NCI-H82 (cell line): ENCODE data around the gene HSCB.
A peak's percentile ranks its signal among the peaks of the same experiment; 100 is the strongest.
"Not testable (repeated sequence)": the region's sequence is repeated elsewhere in the genome, so short reads cannot be mapped to it uniquely, and the experiment has no call there.

Source experiments
- DNase-seq: peaks from one replicate; lab custom pipeline; 2025; lab: John Stamatoyannopoulos, UW

Gene HSCB

DNA sequence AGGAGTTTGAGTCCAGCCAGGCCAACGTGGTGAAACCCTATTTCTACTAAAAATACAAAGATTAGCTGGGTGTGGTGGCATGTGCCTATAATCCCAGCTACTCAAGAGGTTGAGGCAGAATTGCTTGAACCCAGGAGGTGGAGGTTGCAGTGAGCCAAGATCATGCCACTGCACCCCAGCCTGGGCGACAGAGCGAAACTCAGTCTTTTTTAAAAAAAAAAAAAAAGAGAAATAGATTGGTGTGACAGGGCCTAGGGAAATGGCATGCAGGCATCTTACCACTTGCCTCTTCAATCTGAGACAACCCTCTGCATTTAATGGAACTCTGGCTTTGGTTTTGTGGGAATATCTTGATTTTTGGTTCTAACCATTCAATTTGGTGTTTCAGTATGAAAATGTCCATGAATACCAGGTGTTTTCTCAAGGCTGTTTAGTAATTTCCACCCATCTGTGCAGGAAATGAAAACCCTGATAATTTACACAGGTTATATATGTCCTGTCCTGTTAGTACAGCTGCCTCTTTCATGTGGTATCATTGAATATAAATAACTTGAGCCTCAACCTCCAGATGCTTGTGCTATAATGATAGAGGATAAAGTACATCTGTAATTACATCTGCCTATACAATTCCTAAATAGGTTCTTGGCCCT, 50.1 kb downstream of the HSCB start:
- no peak for DNase-seq

DNA sequence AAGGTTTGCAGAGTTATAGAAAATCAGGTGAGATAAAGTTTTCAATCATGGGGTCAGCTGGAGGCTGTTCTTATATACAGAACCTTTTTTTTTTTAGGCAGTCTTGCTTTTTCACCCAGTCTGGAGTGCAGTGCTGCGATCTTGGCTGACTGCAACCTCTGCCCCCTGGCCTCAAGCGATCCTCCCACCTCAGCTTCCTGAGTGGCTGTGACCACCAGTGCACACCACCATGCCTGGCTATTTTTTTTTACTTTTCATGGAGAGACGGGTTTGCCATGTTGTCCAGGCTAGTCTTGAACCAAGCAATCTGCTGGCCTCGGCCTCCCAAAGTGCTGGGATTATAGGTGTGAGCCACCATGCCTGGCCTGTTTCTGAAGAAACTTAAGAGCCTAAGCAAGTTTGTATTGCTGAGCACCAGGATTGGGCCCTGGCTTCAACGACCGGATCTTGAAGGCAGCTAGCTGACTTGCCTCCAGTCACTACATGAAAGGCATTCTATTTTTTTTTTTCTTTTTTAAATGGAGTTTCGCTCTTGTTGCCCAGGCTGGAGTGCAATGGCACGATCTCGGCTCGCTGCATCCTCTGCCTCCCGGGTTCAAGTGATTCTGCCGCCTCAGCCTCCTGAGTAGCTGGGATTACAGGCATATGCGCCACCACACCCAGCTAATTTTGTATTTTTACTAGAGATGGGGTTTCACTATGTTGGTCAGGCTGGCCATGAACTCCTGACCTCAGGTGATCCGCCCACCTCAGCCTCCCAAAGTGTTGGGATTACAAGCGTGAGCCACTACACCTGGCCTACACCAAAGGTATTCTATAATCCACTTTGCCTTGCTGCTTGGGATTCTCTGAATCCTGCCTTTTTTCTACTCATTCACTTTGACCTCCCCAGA, 50.9 kb downstream of the HSCB start:
- DNase-seq = no peak

GRCh38 chr22:28793976-28794584, 52.2 kb downstream of the HSCB start:
- no peak for DNase-seq

- no peak for DNase-seq
Measured at GRCh38 chr22:28795071-28795693, 53.3 kb downstream of the HSCB start.

DNA sequence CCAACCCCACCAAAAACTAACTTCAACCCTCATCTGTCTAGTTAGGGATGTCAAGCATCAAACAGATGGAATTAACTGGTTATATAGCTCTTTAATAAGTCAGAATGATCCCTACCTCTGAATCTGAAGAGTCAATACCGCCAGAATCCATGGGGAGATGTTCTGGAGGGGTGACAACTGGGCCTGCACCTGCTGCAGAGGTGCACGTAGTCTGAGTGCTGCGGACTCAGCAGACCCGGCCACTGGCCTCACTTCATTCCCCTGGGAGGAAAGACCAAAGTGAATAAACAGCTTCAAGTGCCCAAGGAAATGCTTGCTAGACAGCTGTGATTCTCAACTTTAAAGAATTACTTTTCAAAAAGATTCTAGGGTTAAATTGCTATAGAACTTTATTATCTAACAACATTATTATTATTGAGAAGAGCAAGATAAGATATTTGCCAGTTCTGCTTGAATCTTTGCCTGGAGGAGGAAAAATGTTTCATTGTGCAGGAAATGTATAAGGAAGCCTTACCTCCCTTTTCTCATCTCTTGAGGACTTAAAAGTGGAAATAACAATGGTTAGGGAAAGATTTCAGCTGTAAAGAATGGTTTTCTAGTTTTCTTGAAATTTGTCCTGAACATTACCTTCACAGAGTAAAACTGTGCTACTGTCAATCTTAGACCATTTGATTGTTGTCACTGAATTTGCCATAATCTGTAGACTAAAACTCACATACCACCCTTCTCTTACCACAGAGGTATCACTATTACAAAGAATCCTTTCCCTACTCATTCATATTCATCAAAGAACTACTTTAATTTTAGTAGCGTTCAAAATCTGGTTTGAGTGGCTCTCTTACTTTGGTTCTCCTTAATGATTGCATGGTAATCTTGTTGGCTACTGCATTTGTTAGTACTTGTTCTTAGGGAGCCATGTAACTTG, 54.4 kb downstream of the HSCB start:
- DNase-seq = no peak

GRCh38 chr22:28798810-28799605, 57.2 kb downstream of the HSCB start:
- peak; percentile 60 for DNase-seq

DNA sequence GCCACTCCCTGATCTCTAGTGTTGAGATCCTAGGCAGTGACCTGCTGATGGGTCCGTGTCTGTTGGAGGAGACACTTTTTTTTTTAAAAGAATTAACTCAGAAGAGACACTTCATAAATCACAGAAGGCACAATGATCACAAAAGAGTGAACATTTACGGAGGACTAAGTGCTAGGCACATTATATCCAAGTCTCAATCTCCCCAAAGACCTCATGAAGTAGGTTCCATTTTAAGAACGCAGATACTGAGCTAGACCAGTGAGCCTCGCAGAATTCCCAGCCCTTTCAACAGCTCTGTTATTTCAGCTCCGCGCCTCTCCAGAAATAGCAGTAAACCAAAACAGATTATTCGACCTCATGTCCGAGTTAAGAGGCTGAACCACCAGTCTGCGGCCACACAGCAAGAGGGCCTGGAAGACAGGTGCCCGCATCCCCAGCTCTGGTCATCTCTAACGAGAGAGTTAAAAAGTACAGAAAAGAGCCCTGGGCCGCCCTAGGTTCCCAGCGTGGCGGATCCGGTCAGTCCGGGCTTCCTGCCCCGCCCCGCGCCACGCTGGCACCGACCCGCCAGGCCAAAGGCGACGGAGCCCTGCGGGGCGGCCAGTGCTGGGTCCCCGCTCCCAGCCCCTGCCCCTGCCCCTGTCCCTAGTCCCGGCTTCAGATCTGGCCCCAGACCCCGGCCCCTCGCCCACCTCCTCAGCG, 57.9 kb downstream of the HSCB start:
- DNase-seq = peak; percentile 48

- peak; percentile 92 for DNase-seq
Measured at GRCh38 chr22:28800308-28801041, 58.6 kb downstream of the HSCB start, which contains the start of gene XBP1. Gene XBP1 (minus strand): TSS chr22:28800569.

DNA sequence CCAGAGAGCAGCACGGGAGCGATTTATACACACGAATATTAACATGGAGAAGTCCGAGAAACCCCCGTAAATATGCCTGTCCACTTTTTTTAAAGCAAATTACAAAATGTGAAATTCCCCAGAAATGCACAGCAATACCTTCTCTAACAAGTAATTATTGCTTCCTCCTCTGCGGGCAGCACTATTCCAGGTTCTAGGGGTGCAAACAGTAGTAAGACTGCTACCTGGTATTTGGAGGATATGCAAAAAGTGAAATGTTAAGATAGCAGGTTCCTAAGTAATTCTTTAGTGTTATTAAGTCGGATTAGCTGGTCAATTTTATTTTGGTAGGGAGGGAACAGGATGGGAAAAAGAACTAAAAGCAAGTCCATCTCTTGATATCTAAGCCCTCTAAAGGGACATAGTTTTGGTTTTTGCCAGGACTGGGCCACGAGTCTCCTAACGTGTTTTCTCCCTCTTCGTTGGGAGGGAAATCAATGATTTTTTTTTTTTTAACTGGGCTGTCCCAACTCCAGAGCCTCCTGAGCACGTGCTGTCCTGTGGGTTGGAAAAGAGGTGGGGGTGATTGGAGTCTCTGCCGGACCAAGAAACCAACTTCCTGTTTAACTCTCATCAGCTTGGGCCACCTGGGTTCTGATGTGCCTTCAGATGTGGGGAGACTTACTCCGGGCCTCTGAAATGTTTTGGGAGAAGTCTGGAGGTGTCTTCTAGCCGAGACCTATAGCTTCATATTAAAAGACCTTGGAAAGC, 60.2 kb downstream of the HSCB start:
- DNase-seq = no peak

DNA sequence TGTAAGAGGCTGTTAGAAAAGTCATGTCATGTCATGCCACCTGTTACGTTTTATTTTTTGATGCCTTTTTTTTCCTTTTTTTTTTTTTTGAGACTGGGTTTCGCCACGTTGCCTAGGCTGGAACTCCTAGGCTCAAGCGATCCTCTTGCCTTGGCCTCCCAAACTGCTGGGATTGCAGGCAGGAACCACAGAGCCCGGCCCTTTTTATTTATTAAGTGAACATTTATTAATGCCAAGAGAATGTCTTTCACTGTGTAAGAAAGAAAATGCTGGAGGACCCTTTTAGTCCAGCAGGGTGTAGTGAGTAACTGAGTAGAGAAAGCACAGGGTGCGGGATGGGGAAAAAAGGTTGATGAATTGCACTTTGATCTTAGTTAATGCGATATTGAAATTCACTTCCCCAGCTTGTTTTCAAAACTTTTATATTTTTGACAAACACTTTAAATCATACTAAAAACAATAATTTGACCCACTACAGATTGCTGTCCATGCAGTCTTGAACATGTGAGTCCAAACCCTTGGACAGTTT, 60.8 kb downstream of the HSCB start:
- no peak for DNase-seq

DNA sequence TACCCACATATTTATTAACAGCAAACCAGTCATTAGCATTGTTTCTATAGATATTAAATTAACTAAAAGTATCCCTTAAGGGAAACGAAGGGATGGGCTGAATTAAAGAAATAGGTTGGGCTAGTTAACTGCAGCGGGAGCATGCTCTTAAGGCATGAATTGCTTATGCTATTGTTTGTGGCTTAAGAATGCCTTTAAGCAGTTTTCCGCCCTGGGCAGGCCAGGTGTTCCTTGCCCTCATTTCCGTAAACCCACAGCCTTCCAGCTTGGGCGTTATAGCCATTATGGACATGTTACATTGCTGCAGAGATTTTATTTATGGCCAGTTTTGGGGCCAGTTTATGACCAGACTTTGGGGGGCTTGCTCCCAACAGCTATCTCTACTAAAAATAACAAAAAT, 63.6 kb downstream of the HSCB start:
- not testable (repeated sequence) for DNase-seq
